GM06990 (cell line): ENCODE measurements around the gene TEDC2.

Experiments
- DNase-seq: peaks from one replicate; pipeline ENCODE4 v3.0.0-alpha.2; 2011; ENCODE audit not compliant: insufficient read length; ENCODE audit errors: extremely low read depth
- H3K27me3 ChIP-seq: replicated peaks from 2 replicates; pipeline ENCODE4 v1.6.0; 2011; ENCODE audit warnings: low read length; ENCODE audit not compliant: control insufficient read depth, insufficient read depth
- H3K36me3 ChIP-seq: 2 replicates; pipeline ENCODE4 v1.5.1; 2011; ENCODE audit warnings: low read length; ENCODE audit not compliant: control insufficient read depth, insufficient read depth
- H3K4me3 ChIP-seq: replicated peaks from 2 replicates; pipeline ENCODE4 v1.5.1; 2011; ENCODE audit warnings: low read depth, mild to moderate bottlenecking, control low read depth, low read length
- TF ChIP-seq, protein P1 (sequence below): IDR thresholded peaks from 2 replicates; pipeline ENCODE4 v1.5.1; 2011; ENCODE audit warnings: low read length, control low read depth, mild to moderate bottlenecking, inconsistent platforms; ENCODE audit not compliant: insufficient read depth, poor library complexity, severe bottlenecking

The TEDC2 gene

DNA sequence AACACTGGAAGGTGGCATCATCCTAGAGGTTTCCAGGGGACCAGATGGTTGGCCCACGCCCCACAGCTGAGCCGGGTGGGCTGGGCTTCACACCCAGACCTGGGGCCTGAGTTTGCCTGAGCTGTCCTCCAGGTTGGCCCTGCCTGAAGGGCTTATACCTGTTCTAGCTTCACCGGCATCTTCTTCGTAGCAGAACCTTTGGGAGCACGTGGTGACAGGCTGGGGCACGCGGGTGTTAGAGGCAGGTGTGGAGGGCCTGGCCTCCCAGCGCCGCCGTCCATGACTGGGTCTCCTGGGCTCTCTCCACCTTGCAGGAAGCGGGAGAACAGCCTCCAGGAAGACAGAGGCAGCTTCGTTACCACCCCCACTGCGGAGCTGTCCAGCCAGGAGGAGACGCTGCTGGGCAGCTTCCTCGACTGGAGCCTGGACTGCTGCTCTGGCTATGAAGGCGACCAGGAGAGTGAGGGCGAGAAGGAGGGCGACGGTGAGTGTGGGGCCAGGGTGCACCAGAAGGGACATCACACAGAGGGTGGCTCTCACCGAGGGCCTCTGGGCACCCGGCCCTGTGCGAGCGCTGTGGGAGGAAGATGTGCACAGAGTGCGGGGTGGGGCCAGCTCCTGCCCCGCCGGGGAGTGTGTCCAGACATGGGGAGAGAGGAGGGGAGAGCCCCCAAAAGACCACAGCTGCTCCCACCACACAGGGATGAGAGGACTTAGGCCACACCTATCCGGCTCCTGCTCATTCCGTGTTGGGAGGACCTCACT is 4.6 kb upstream of the TEDC2 start:
- no peak for DNase-seq
- Histone ChIP-seq H3K36me3 (peaks cover 46% of the 10 kb centered on the region), H3K4me3 (no peak overlapping the region), H3K27me3 (no peaks in the 10 kb centered on the region)
- TF ChIP-seq, protein P1, sequence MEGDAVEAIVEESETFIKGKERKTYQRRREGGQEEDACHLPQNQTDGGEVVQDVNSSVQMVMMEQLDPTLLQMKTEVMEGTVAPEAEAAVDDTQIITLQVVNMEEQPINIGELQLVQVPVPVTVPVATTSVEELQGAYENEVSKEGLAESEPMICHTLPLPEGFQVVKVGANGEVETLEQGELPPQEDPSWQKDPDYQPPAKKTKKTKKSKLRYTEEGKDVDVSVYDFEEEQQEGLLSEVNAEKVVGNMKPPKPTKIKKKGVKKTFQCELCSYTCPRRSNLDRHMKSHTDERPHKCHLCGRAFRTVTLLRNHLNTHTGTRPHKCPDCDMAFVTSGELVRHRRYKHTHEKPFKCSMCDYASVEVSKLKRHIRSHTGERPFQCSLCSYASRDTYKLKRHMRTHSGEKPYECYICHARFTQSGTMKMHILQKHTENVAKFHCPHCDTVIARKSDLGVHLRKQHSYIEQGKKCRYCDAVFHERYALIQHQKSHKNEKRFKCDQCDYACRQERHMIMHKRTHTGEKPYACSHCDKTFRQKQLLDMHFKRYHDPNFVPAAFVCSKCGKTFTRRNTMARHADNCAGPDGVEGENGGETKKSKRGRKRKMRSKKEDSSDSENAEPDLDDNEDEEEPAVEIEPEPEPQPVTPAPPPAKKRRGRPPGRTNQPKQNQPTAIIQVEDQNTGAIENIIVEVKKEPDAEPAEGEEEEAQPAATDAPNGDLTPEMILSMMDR: no peak

DNA sequence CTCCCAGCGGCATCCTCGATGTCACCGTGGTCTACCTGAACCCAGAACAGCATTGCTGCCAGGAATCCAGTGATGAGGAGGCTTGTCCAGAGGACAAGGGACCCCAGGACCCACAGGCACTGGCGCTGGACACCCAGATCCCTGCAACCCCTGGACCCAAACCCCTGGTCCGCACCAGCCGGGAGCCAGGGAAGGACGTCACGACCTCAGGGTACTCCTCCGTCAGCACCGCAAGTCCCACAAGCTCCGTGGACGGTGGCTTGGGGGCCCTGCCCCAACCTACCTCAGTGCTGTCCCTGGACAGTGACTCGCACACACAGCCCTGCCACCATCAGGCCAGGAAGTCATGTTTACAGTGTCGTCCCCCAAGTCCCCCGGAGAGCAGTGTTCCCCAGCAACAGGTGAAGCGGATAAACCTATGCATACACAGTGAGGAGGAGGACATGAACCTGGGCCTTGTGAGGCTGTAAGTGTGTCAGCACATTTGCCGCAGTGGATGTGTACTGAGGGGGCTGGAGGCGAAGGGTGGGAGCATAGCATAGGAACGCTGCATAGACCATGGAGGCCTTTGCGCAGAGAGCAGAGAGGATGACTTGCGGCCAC is 3.3 kb upstream of the TEDC2 start:
- H3K27me3 ChIP-seq: no peaks in the 10 kb centered on the region
- H3K4me3 ChIP-seq: no peak overlapping the region
- DNase-seq: no peak
- TF ChIP-seq, protein P1: no peak
- peaks cover 40% of the 10 kb centered on the region for H3K36me3 ChIP-seq

DNA sequence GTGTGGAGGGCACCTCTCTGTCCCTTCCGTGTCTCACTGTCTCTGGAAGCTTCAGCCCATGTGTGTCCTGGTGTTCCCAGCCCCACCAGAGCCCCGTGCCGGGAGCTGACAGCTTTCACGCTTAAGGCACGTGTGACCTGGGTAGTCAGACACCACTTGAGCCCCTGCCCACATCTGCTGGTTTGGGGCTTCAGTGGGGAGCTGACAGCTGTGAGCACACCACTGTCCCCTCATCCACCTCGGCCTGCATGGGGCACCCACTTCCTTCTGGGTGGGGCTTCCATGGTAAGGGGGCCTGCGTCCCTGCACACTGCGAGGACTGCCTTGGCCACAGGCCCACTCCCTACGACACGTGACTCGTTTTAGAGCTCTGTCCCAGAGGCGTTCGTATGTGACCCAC is 2.6 kb upstream of the TEDC2 start:
- TF ChIP-seq, protein P1: no peak
- no peak overlapping the region for H3K4me3 ChIP-seq
- H3K27me3 ChIP-seq: no peaks in the 10 kb centered on the region
- DNase-seq: no peak
- peaks cover 34% of the 10 kb centered on the region for H3K36me3 ChIP-seq

DNA sequence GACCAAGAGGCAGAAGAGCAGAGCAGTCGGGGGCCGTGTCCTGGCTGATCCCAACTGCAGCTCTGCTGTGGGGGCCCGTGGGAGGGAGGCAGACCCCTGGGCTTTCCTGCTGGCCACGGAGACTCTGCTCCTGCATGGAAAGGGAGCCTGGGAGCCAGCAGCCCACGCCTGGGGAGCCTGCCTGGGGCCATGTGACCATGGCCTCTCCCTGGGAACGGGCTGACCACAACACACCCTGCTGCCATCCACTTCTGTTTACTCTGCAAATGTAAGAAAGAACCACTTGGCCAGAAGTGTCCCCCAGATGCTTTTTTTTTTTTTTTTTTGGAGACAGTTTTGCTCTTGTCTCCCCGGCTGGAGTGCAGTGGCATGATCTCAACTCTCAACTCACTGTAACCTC is 2.0 kb upstream of the TEDC2 start:
- no peak for DNase-seq
- H3K27me3 ChIP-seq: no peaks in the 10 kb centered on the region
- TF ChIP-seq, protein P1: no peak
- H3K4me3 ChIP-seq: no peak overlapping the region
- peaks cover 32% of the 10 kb centered on the region for H3K36me3 ChIP-seq

DNA sequence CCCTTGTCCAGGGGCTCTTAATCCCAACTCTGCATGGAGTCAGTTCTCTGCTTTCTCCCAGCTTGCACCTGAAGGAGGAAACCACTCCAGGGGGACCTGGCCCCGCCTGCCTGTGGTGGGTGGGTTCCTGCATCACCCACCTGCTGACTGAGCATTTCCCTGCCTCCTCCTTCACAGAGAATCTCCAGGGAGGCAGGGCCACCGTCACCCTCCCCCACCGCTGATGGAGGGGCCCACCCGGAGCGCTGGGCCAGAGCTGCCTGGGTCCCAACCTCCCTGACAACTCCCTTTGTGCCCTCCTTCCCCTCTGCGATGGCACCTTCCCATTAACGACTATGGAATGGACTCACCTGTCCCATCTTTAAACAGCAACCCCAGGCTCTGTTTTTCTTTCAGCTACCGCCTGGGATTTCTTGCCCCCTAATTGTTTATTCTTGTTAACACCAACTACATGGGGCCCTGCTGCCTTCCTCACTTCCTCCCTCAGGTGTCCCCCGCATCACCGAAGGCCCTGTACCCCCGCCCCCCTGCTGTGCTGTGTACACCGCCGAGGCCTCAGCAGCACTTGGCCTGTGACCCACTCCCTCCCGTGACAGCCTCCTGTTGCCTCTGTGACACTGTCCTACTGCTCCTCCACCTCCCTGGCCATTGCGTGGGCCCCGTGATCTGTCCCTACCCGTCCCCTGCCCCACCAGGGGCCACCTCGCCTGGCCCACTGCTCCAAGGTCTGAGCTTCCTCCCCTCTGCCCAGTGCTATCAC is 842 bp upstream of the TEDC2 start:
- Histone ChIP-seq H3K36me3 (peaks cover 25% of the 10 kb centered on the region), H3K4me3 (peak overlapping the region; percentile 77), H3K27me3 (no peaks in the 10 kb centered on the region)
- TF ChIP-seq, protein P1: no peak
- DNase-seq: no peak
